CD4-positive, alpha-beta memory T cell (primary cell): ENCODE results near the gene TGFBR2. TPM values are rescaled to one million over a fixed set of nuclear protein-coding genes. Genes with fewer than 3 reads are reported as not detected.

ENCODE experiments used
- CTCF ChIA-PET: fragments of 350-600 bp; sonication (Branson Sonifier 250); formaldehyde crosslinking; loops from one replicate; lab custom pipeline; 2021; ENCODE audit warnings: inconsistent platforms; ENCODE audit not compliant: partially characterized antibody; lab: Charles Lee
- POLR2A ChIA-PET: fragments of 350-600 bp; sonication (Branson Sonifier 250); formaldehyde crosslinking; loops from one replicate; lab custom pipeline; 2021; ENCODE audit not compliant: partially characterized antibody; lab: Charles Lee
- DNase-seq, 5 donors: peaks; one replicate each; pipeline versions ENCODE4 v3.0.0 to v3.0.0-alpha.2; 2020 to 2022; ENCODE audit warnings: mixed read lengths in 1 of 5
- H3K27ac ChIP-seq: one replicate; pipeline ENCODE4 v1.7.0; 2013; ENCODE audit warnings: low read depth, low read length
- H3K27me3 ChIP-seq: 2 replicates; pipeline ENCODE4 v1.7.0; 2013; ENCODE audit warnings: mild to moderate bottlenecking, low read length, moderate library complexity; ENCODE audit not compliant: insufficient read depth
- H3K36me3 ChIP-seq: 2 replicates; pipeline ENCODE4 v1.7.0; 2013; ENCODE audit warnings: mild to moderate bottlenecking, low read length, moderate library complexity; ENCODE audit not compliant: insufficient read depth
- H3K4me1 ChIP-seq: 2 replicates; pipeline ENCODE4 v1.7.0; 2013; ENCODE audit warnings: mild to moderate bottlenecking, low read length, moderate library complexity; ENCODE audit not compliant: insufficient read depth
- H3K4me3 ChIP-seq, 2 donors: one replicate each; pipeline ENCODE4 v1.7.0; 2013; ENCODE audit warnings: low read length in 2 of 2, mild to moderate bottlenecking in 1 of 2
- H3K9me3 ChIP-seq, 2 donors: one replicate each; pipeline ENCODE4 v1.7.0; 2013; ENCODE audit warnings: low read length in 2 of 2, control low read depth in 1 of 2; ENCODE audit not compliant: control insufficient read depth in 1 of 2
- H3K27ac Mint-ChIP-seq, 7 donors: one replicate each; pipeline ENCODE4 v1.8.0; 2020 to 2021; ENCODE audit warnings: mixed read lengths in 7 of 7, mild to moderate bottlenecking in 6 of 7, inconsistent platforms in 3 of 7, moderate library complexity in 3 of 7
- H3K27me3 Mint-ChIP-seq, 2 donors: one replicate each; pipeline ENCODE4 v1.8.0; 2020 to 2021; ENCODE audit warnings: mixed read lengths in 2 of 2
- H3K36me3 Mint-ChIP-seq, 2 donors: one replicate each; pipeline ENCODE4 v1.8.0; 2020 to 2021; ENCODE audit warnings: mixed read lengths in 2 of 2, inconsistent platforms in 1 of 2, mild to moderate bottlenecking in 1 of 2
- H3K4me1 Mint-ChIP-seq, 4 donors: one replicate each; pipeline ENCODE4 v1.8.0; 2020 to 2021; ENCODE audit warnings: mixed read lengths in 4 of 4, mild to moderate bottlenecking in 1 of 4
- H3K4me3 Mint-ChIP-seq, 8 donors: one replicate each; pipeline ENCODE4 v1.8.0; 2020 to 2021; ENCODE audit warnings: mixed read lengths in 8 of 8, mild to moderate bottlenecking in 7 of 8, moderate library complexity in 6 of 8, inconsistent platforms in 3 of 8
- H3K9me3 Mint-ChIP-seq, 8 donors: one replicate each; pipeline ENCODE4 v1.8.0; 2020 to 2021; ENCODE audit warnings: mixed read lengths in 8 of 8, mild to moderate bottlenecking in 5 of 8, inconsistent platforms in 3 of 8, moderate library complexity in 1 of 8
- intact Hi-C: fragments of 100-400 bp; cut with micrococcal nuclease; formaldehyde crosslinking; loops from one replicate; pipeline ENCODE4 v1.15.1; 2023
- polyA plus RNA-seq, 2 donors: library from polyadenylated mRNA; unstranded; fragments of 300-500 nt; fragmentation: Illumina TruSeq; gene quantifications; one replicate each; pipeline ENCODE4 v1.2.3, GENCODE V29; 2021
- total RNA-seq, 2 experiments: library from RNA; stranded (reverse); gene quantifications; one replicate each; pipeline ENCODE4 v1.2.3, GENCODE V29; 2021

TGFBR2 gene
- 100 to 1,000 TPM; 110 TPM for total RNA-seq
- 100 to 1,000 TPM in 1 of 2 donors, 10 to 100 TPM in 1; 58.7 to 110 TPM for polyA plus RNA-seq

DNA sequence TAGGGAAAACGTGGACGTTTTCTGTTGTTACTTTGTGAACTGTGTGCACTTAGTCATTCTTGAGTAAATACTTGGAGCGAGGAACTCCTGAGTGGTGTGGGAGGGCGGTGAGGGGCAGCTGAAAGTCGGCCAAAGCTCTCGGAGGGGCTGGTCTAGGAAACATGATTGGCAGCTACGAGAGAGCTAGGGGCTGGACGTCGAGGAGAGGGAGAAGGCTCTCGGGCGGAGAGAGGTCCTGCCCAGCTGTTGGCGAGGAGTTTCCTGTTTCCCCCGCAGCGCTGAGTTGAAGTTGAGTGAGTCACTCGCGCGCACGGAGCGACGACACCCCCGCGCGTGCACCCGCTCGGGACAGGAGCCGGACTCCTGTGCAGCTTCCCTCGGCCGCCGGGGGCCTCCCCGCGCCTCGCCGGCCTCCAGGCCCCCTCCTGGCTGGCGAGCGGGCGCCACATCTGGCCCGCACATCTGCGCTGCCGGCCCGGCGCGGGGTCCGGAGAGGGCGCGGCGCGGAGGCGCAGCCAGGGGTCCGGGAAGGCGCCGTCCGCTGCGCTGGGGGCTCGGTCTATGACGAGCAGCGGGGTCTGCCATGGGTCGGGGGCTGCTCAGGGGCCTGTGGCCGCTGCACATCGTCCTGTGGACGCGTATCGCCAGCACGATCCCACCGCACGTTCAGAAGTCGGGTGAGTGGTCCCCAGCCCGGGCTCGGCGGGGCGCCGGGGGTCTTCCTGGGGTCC lies at the start of gene TGFBR2:
TGFBR2 (plus strand) TSS at position 301 of the 731 bp plus-strand sequence; CDS start at position 584, 283 bp downstream.
- H3K27me3 ChIP-seq: no peaks in the 10 kb centered on the region
- peak within 1 kb of the TSS; percentile 97 to 99 (median 99) for H3K4me3 Mint-ChIP-seq

DNA sequence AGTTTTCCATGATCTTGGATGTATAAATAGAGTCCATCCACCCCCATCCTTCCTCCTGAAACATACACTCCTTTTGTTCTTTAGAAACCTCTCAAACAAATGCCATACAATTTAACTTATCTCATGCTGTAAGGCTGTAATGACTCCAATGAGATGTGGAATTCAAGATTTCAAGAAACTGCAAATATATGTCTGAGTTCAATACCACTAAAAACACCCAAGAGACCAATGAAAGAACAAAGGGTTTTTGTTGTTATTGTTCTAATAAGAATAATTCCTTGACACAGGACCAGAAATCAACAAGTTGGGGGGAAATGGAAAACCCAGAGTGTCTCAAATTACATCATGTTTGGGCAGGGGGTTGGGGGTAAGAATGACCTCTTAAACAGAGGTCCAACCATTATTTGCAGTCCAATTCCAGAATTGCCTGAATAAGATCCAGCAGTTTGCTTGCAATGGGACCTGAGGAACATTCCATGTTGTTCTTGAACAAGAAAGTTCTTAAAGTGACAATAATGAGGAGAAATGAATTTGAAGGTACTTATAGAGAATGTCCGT lies 48.6 kb upstream of the TGFBR2 start:
- no peak for DNase-seq
- H3K4me3 Mint-ChIP-seq: no peak overlapping the region
- H3K36me3 ChIP-seq: no peaks in the 10 kb centered on the region
- no peak overlapping the region for H3K27ac Mint-ChIP-seq
- intact Hi-C loops: no loop called here
- H3K27me3 ChIP-seq: no peaks in the 10 kb centered on the region
- H3K4me1 ChIP-seq: no peaks in the 10 kb centered on the region
- no peak overlapping the region for H3K27ac ChIP-seq
- CTCF ChIA-PET: no interaction called here
- no peaks in the 10 kb centered on the region for H3K9me3 ChIP-seq
- H3K27me3 Mint-ChIP-seq: no peaks in the 10 kb centered on the region
- no peak overlapping the region for H3K4me3 ChIP-seq
- POLR2A ChIA-PET: no interaction called here
- H3K9me3 Mint-ChIP-seq: no peaks in the 10 kb centered on the region
- no peaks in the 10 kb centered on the region for H3K4me1 Mint-ChIP-seq
- peaks cover 0 to 3% of the 10 kb centered on the region in 2 donors for H3K36me3 Mint-ChIP-seq

More for the DNA sequence above, at the start of gene TGFBR2:
- no peaks in the 10 kb centered on the region for H3K9me3 Mint-ChIP-seq
- peak within 1 kb of the TSS; percentile 92 to 99 (median 98) for H3K27ac Mint-ChIP-seq
- H3K9me3 ChIP-seq: no peaks in the 10 kb centered on the region
- ChIA-PET POLR2A (interaction anchor here (0.6 to 18.1 kb wide), 27 partner anchors 12 to 1500 kb away, joined by 3 to 318 read pairs (median 10); partner anchors contain the start of genes GPD1L and STT3B), CTCF (interaction anchor here (0.8 to 4.1 kb wide), 16 partner anchors 10 to 407 kb away, joined by 3 to 32 read pairs (median 6); no protein-coding TSS in a partner anchor)
- H3K36me3 Mint-ChIP-seq: peaks cover 5 to 21% of the 10 kb centered on the region in 2 donors
- peak within 1 kb of the TSS; percentile 85 for H3K27ac ChIP-seq
- H3K4me1 ChIP-seq: peaks cover 57% of the 10 kb centered on the region
- no peaks in the 10 kb centered on the region for H3K27me3 Mint-ChIP-seq
- intact Hi-C loops: loop anchor here (1.0 to 2.0 kb wide), 2 partner anchors 25 to 52 kb away; no protein-coding TSS in a partner anchor
- peak within 1 kb of the TSS; percentile 82 to 89 for H3K4me3 ChIP-seq
- peaks cover 43 to 67% (median 48%) of the 10 kb centered on the region in 4 donors for H3K4me1 Mint-ChIP-seq
- DNase-seq: peak; percentile 67 to 90 (median 69)
- no peaks in the 10 kb centered on the region for H3K36me3 ChIP-seq

- Histone ChIP-seq H3K4me3 (no peak overlapping the region), H3K27me3 (no peaks in the 10 kb centered on the region), H3K36me3 (no peaks in the 10 kb centered on the region), H3K9me3 (no peaks in the 10 kb centered on the region), H3K27ac (no peak overlapping the region), H3K4me1 (no peaks in the 10 kb centered on the region)
- no peaks in the 10 kb centered on the region for H3K36me3 Mint-ChIP-seq
- intact Hi-C loops: no loop called here
- H3K27me3 Mint-ChIP-seq: no peaks in the 10 kb centered on the region
- CTCF ChIA-PET: interaction anchor here (0.7 kb wide), 1 partner anchor 140 kb away, joined by 3 read pairs; no protein-coding TSS in a partner anchor
- POLR2A ChIA-PET: no interaction called here
- DNase-seq: no peak
- H3K9me3 Mint-ChIP-seq: no peaks in the 10 kb centered on the region
- H3K4me1 Mint-ChIP-seq: no peaks in the 10 kb centered on the region
- H3K27ac Mint-ChIP-seq: no peak overlapping the region
- H3K4me3 Mint-ChIP-seq: no peak overlapping the region
Measured at GRCh38 chr3:30563956-30564355, 42.4 kb upstream of the TGFBR2 start.

GRCh38 chr3:30567139-30567753 lies 39.2 kb upstream of the TGFBR2 start:
- no peak for DNase-seq
- Mint-ChIP-seq H3K9me3 (no peaks in the 10 kb centered on the region), H3K4me3 (no peak overlapping the region), H3K36me3 (no peaks in the 10 kb centered on the region), H3K27me3 (no peaks in the 10 kb centered on the region), H3K4me1 (no peaks in the 10 kb centered on the region), H3K27ac (no peak overlapping the region)
- ChIA-PET CTCF (no interaction called here), POLR2A (no interaction called here)
- Histone ChIP-seq H3K9me3 (no peaks in the 10 kb centered on the region), H3K4me1 (no peaks in the 10 kb centered on the region), H3K27ac (no peak overlapping the region), H3K27me3 (no peaks in the 10 kb centered on the region), H3K36me3 (no peaks in the 10 kb centered on the region), H3K4me3 (no peak overlapping the region)
- intact Hi-C loops: no loop called here

DNA sequence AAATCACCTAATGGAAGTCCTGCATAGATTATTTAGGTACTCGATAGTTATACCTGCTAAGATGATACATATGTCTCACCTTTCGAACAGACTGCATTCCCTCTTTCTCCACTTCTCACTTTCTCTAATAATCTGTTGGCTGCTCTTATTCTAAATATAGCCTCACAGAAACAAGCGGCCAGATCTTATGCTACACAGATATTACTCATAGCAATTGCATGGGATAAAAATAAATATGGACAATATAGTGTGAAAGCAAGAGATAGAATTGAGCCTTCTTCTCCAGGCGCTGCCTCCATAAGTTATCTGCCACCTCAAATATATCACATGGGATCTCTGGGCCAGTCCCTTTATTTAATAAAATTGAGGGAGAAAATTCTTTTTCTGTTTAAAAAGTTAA lies 29.5 kb upstream of the TGFBR2 start:
- Histone ChIP-seq H3K4me1 (no peaks in the 10 kb centered on the region), H3K27ac (no peak overlapping the region), H3K36me3 (no peaks in the 10 kb centered on the region), H3K9me3 (no peaks in the 10 kb centered on the region), H3K4me3 (no peak overlapping the region), H3K27me3 (no peaks in the 10 kb centered on the region)
- no peaks in the 10 kb centered on the region for H3K27me3 Mint-ChIP-seq
- no peak overlapping the region for H3K27ac Mint-ChIP-seq
- ChIA-PET CTCF (no interaction called here), POLR2A (no interaction called here)
- peaks cover 0 to 1% (median 0%) of the 10 kb centered on the region in 4 donors for H3K4me1 Mint-ChIP-seq
- intact Hi-C loops: no loop called here
- H3K36me3 Mint-ChIP-seq: no peaks in the 10 kb centered on the region
- DNase-seq: no peak
- peaks cover 0 to 4% (median 0%) of the 10 kb centered on the region in 8 donors for H3K9me3 Mint-ChIP-seq
- no peak overlapping the region for H3K4me3 Mint-ChIP-seq

DNA sequence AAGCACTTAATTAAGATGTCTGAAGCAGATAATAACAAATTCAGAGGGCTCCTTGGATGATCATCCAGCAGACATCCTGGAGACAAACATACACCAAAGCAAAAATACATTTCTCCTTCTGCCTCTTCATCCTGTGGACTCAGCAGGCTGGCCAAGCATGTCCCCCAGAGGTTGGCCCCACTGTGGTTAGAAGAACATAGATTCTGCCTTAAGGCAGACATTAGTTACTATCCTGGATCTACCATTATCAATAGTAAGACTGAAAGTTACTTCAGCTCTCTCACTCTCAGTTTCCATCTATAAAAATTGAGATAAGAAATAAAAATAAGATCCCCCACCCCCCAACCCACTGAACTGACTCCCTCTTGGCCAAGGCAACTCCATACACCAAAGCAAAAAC lies 28.6 kb upstream of the TGFBR2 start:
- H3K4me1 Mint-ChIP-seq: peaks cover 0 to 1% (median 0%) of the 10 kb centered on the region in 4 donors
- H3K4me1 ChIP-seq: no peaks in the 10 kb centered on the region
- H3K9me3 ChIP-seq: no peaks in the 10 kb centered on the region
- peaks cover 0 to 4% (median 0%) of the 10 kb centered on the region in 8 donors for H3K9me3 Mint-ChIP-seq
- peak overlapping the region in 2 of 7 donors; percentile 13 to 38 for H3K27ac Mint-ChIP-seq
- H3K27ac ChIP-seq: no peak overlapping the region
- no peaks in the 10 kb centered on the region for H3K36me3 ChIP-seq
- ChIA-PET CTCF (interaction anchor here (1.2 kb wide), 1 partner anchor 115 kb away, joined by 4 read pairs; no protein-coding TSS in a partner anchor), POLR2A (no interaction called here)
- H3K36me3 Mint-ChIP-seq: no peaks in the 10 kb centered on the region
- DNase-seq: no peak
- no peak overlapping the region for H3K4me3 ChIP-seq
- intact Hi-C loops: no loop called here
- H3K4me3 Mint-ChIP-seq: no peak overlapping the region
- H3K27me3 Mint-ChIP-seq: no peaks in the 10 kb centered on the region
- H3K27me3 ChIP-seq: no peaks in the 10 kb centered on the region

DNA sequence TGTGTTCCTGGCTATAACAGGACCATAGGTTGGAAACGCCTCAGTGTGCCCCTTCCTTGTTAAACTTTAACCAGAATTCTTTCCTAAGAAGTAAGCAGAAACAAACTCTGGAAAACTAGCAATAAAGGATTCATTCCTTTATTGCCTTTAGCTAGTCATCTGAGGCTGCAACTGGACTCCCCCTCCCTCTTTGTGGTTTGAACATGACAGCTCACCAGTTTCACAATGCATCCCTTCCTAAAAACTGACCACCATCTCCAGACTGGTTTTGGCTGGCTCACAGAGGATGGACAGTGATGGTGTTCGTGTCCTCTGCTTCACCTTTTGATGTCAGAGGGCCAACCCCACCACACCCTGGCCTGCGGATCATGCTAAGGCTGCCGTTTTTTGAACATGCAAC lies 27.9 kb upstream of the TGFBR2 start:
- intact Hi-C loops: no loop called here
- Histone ChIP-seq H3K27ac (no peak overlapping the region), H3K9me3 (no peaks in the 10 kb centered on the region), H3K36me3 (no peaks in the 10 kb centered on the region), H3K4me1 (no peaks in the 10 kb centered on the region), H3K4me3 (no peak overlapping the region), H3K27me3 (no peaks in the 10 kb centered on the region)
- no peak for DNase-seq
- no peaks in the 10 kb centered on the region for H3K4me1 Mint-ChIP-seq
- peaks cover 0 to 2% (median 0%) of the 10 kb centered on the region in 8 donors for H3K9me3 Mint-ChIP-seq
- POLR2A ChIA-PET: no interaction called here
- H3K4me3 Mint-ChIP-seq: no peak overlapping the region
- no peak overlapping the region for H3K27ac Mint-ChIP-seq
- CTCF ChIA-PET: interaction anchor here (1.2 kb wide), 1 partner anchor 114 kb away, joined by 4 read pairs; no protein-coding TSS in a partner anchor
- H3K27me3 Mint-ChIP-seq: no peaks in the 10 kb centered on the region
- no peaks in the 10 kb centered on the region for H3K36me3 Mint-ChIP-seq
